K562 (cell line): Measurements from ENCODE around the gene APLP1. TPM values are rescaled to one million over a fixed set of nuclear protein-coding genes. Genes with fewer than 3 reads are reported as not detected.

Experiments used
- CEBPG ChIP-seq, 3 experiments: fragments of 200-800 bp in 1 of 3; sonication (Bioruptor generic) in 1 of 3; sonication (generic) in 1 of 3; formaldehyde crosslinking in 1 of 3; IDR thresholded peaks in 2 of 3; conservative IDR thresholded peaks in 1 of 3; 2 replicates each; pipeline versions ENCODE4 v1.6.1 to v1.8.0; 2016 to 2022; ENCODE audit warnings: missing compliant biosample characterization in 2 of 3, missing genetic modification characterization in 2 of 3, mild to moderate bottlenecking in 1 of 3, missing genetic modification reagents in 1 of 3
- CREBBP ChIP-seq: IDR thresholded peaks from one replicate; pipeline ENCODE4 v1.6.1; 2012; ENCODE audit warnings: low read depth, mild to moderate bottlenecking, control low read depth, inconsistent platforms, low read length
- E2F8 ChIP-seq: fragments of 450-650 bp; IDR thresholded peaks from 2 replicates; pipeline ENCODE4 v1.7.1; 2018; ENCODE audit warnings: mild to moderate bottlenecking, low read depth; ENCODE audit not compliant: partially characterized antibody
- FOXK2 ChIP-seq, 2 experiments: fragments of 450-650 bp; IDR thresholded peaks in 1 of 2; conservative IDR thresholded peaks in 1 of 2; 2 replicates each; pipeline ENCODE4 v1.6.1; 2016; ENCODE audit warnings: low read depth in 2 of 2, mild to moderate bottlenecking in 1 of 2
- HCFC1 ChIP-seq: IDR thresholded peaks from 2 replicates; pipeline ENCODE4 v1.6.1; 2012; ENCODE audit warnings: low read depth, low read length, improper control_type of control experiment
- HEY1 ChIP-seq: fragments of 250-450 bp; sonication (Bioruptor Pico); IDR thresholded peaks from 2 replicates; pipeline ENCODE4 v1.5.0; 2020; ENCODE audit warnings: mild to moderate bottlenecking, moderate library complexity, borderline replicate concordance
- KAT2B ChIP-seq: IDR thresholded peaks from one replicate; pipeline ENCODE4 v1.6.1; 2012; ENCODE audit warnings: low read depth, mild to moderate bottlenecking, control low read depth, inconsistent platforms, low read length, moderate library complexity
- OTX1 ChIP-seq: fragments of 450-650 bp; formaldehyde crosslinking; IDR thresholded peaks from 2 replicates; pipeline ENCODE4 v1.4.0; 2022; ENCODE audit warnings: mild to moderate bottlenecking
- POLR2H ChIP-seq: IDR thresholded peaks from 2 replicates; pipeline ENCODE4 v1.6.1; 2016; ENCODE audit warnings: missing genetic modification characterization, low read depth, mild to moderate bottlenecking, control low read depth, missing compliant biosample characterization, moderate library complexity
- PRPF4 ChIP-seq: fragments of 200-400 bp; formaldehyde crosslinking; IDR thresholded peaks from one replicate; pipeline ENCODE4 v1.6.1; 2017; ENCODE audit warnings: low read length, low read depth, mild to moderate bottlenecking; ENCODE audit not compliant: insufficient read depth, poor library complexity, severe bottlenecking
- PTRF ChIP-seq: fragments of 450-650 bp; IDR thresholded peaks from 2 replicates; pipeline ENCODE4 v1.6.1; 2016; ENCODE audit warnings: mild to moderate bottlenecking, missing genetic modification characterization, missing compliant biosample characterization
- RBFOX2 ChIP-seq: fragments of 200-400 bp; formaldehyde crosslinking; IDR thresholded peaks from 2 replicates; pipeline ENCODE4 v1.6.1; 2017; ENCODE audit warnings: low read depth, mild to moderate bottlenecking, low read length, moderate library complexity
- RBM25 ChIP-seq: fragments of 200-400 bp; formaldehyde crosslinking; IDR thresholded peaks from 2 replicates; pipeline ENCODE4 v1.6.1; 2018; ENCODE audit warnings: low read length, low read depth, moderate library complexity; ENCODE audit not compliant: severe bottlenecking
- SMARCA5 ChIP-seq: fragments of 450-650 bp; IDR thresholded peaks from 2 replicates; pipeline ENCODE4 v1.6.1; 2016
- TARDBP ChIP-seq: fragments of 450-650 bp; IDR thresholded peaks from 2 replicates; pipeline ENCODE4 v1.6.1; 2016
- USF1 ChIP-seq: sonication (generic); formaldehyde crosslinking; IDR thresholded peaks from 2 replicates; pipeline ENCODE4 v1.9.0; 2022; ENCODE audit warnings: mild to moderate bottlenecking, missing genetic modification reagents
- XRCC3 ChIP-seq: fragments of 450-650 bp; IDR thresholded peaks from 2 replicates; pipeline ENCODE4 v1.6.1; 2017; ENCODE audit warnings: mild to moderate bottlenecking, moderate library complexity
- ZBTB1 ChIP-seq: sonication (generic); formaldehyde crosslinking; IDR thresholded peaks from 2 replicates; pipeline ENCODE4 v1.8.1; 2023; ENCODE audit warnings: missing genetic modification reagents, low read depth, mild to moderate bottlenecking, borderline replicate concordance
- ZC3H4 ChIP-seq: sonication (generic); formaldehyde crosslinking; IDR thresholded peaks from 2 replicates; pipeline ENCODE4 v1.9.0; 2021; ENCODE audit warnings: missing genetic modification reagents, borderline replicate concordance
- ZNF174 ChIP-seq: fragments of 250-450 bp; sonication (Bioruptor Pico); IDR thresholded peaks from 2 replicates; pipeline ENCODE4 v1.4.0; 2020; ENCODE audit warnings: mild to moderate bottlenecking
- ZNF41 ChIP-seq: fragments of 250-450 bp; sonication (Bioruptor Pico); conservative IDR thresholded peaks from 2 replicates; pipeline ENCODE4 v1.4.0; 2020; ENCODE audit warnings: mild to moderate bottlenecking
- ZNF431 ChIP-seq: sonication (generic); formaldehyde crosslinking; IDR thresholded peaks from 2 replicates; pipeline ENCODE4 v1.8.0; 2022; ENCODE audit warnings: mild to moderate bottlenecking, missing genetic modification reagents
- ZNF764 ChIP-seq: fragments of 250-450 bp; sonication (Bioruptor Pico); IDR thresholded peaks from 2 replicates; pipeline ENCODE4 v1.4.0; 2020; ENCODE audit warnings: low read depth, mild to moderate bottlenecking, moderate library complexity
- ZNF785 ChIP-seq: fragments of 250-450 bp; sonication (Bioruptor Pico); IDR thresholded peaks from 2 replicates; pipeline ENCODE4 v1.4.0; 2020; ENCODE audit warnings: mild to moderate bottlenecking
- polyA plus RNA-seq, 8 experiments: library from polyadenylated mRNA; depleted of rRNA in 4 of 8; stranded (reverse) in 5 of 8; unstranded in 3 of 8; fragments of >200 nt; fragmentation: Nextera tagmentation in 2 of 8; fragmentation: Illumina TruSeq in 1 of 8; extraction: Ambion mirVana in 2 of 8; extraction: Trizol in 1 of 8; gene quantifications; 2 replicates each; pipeline versions ENCODE4 v1.2.1 to v1.2.3, GENCODE V29; 2011 to 2014; ENCODE audit warnings: inconsistent platforms in 1 of 8, missing spikeins in 1 of 8
- total RNA-seq, 7 experiments: library from RNA; depleted of rRNA in 6 of 7; stranded (reverse); fragments of >200 nt in 6 of 7; fragmentation: Illumina TruSeq in 2 of 7; extraction: Trizol in 2 of 7; gene quantifications; 2 replicates each; pipeline versions ENCODE4 v1.2.1 to v1.2.3, GENCODE V29; 2011 to 2021; ENCODE audit warnings: low replicate concordance in 1 of 7
- TF ChIP-seq, protein P1 (sequence below): fragments of 250-450 bp; sonication (Bioruptor Pico); IDR thresholded peaks from 2 replicates; pipeline ENCODE4 v1.8.0; 2022; ENCODE audit warnings: inconsistent platforms, mild to moderate bottlenecking, moderate library complexity, borderline replicate concordance

APLP1 gene
- total and polyA plus RNA-seq, 9 of the 15 experiments (the other 6 are each of a cell fraction or from before 2014, with no cell fraction given): 0.69 to 9.9 (median 4.7) TPM

DNA sequence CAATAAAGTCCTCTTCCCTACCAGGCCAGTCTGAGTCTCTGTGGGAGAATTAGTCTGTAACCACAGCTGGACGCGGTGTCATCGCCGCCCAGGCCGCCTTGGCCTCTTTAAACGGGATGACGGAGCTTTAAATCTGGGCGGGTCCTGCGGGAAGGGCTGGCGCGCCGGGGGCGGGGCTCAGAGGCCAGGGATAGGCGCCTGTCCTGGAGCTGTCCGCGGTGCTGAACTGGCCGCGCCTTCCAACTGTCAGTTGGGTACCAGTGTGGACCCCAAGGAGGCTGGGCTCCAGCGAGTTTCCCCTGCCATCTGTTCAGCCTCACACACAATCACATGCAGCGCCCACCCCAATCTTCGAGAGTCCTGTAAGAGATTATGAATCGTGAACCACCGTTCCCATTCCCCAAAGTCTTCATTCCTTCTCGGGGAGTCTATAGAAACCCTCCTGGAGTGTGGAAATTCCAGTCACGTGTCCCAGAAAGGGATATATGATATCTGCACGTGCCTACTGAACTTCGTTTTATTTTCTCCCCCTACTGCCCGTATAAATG is 11.5 kb downstream of the APLP1 start (continued):
- no peak for TF ChIP-seq PTRF (tag)
- no peak for TF ChIP-seq KAT2B
- no peak for TF ChIP-seq ZC3H4
- no peak for TF ChIP-seq TARDBP
- TF ChIP-seq CEBPG (CRISPR knock-in tag; IDR thresholded peaks at IDR 0.05): no peak
- TF ChIP-seq CEBPG (tag; conservative IDR thresholded peaks at IDR 0.05 in 1 of 2, IDR thresholded peaks at IDR 0.05 in 1 of 2): no peak
- no peak for TF ChIP-seq HEY1
- TF ChIP-seq ZBTB1 (CRISPR knock-in tag): no peak; the same call in 1 of the 2 replicates
- TF ChIP-seq, protein P1, sequence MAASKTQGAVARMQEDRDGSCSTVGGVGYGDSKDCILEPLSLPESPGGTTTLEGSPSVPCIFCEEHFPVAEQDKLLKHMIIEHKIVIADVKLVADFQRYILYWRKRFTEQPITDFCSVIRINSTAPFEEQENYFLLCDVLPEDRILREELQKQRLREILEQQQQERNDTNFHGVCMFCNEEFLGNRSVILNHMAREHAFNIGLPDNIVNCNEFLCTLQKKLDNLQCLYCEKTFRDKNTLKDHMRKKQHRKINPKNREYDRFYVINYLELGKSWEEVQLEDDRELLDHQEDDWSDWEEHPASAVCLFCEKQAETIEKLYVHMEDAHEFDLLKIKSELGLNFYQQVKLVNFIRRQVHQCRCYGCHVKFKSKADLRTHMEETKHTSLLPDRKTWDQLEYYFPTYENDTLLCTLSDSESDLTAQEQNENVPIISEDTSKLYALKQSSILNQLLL (CRISPR knock-in tag): no peak
- no peak for TF ChIP-seq POLR2H (tag)
- no peak for TF ChIP-seq ZNF174 (CRISPR knock-in tag)
- 0 out of 4 replicates have a peak, but pooled peaks of 1 of the 2 experiments have one; percentile 54 for TF ChIP-seq FOXK2 (conservative IDR thresholded peaks at IDR 0.05 in 1 of 2, IDR thresholded peaks at IDR 0.05 in 1 of 2; ENCODE audit: low read depth in 2 of 2)
- no peak for TF ChIP-seq ZNF41 (CRISPR knock-in tag)
- no peak for TF ChIP-seq ZNF764 (CRISPR knock-in tag)
- no peak for TF ChIP-seq E2F8
- no peak for TF ChIP-seq RBFOX2
- TF ChIP-seq ZNF431 (CRISPR knock-in tag): peak; percentile 66; the same call in 1 of the 2 replicates
- no peak for TF ChIP-seq OTX1 (CRISPR knock-in tag)
- TF ChIP-seq RBM25: no peak
- no peak for TF ChIP-seq XRCC3
- TF ChIP-seq PRPF4: no peak
- TF ChIP-seq ZNF785 (CRISPR knock-in tag): no peak
- TF ChIP-seq USF1 (CRISPR knock-in tag): peak; percentile 52
- no peak for TF ChIP-seq CREBBP
- peak; percentile 50; the same call in 1 of the 2 replicates for TF ChIP-seq HCFC1
- no peak for TF ChIP-seq SMARCA5
